Ascending aorta (tissue), 2 donors: Measurements from ENCODE around the gene HLA-C. TPM values are rescaled to one million over a fixed set of nuclear protein-coding genes. Genes with fewer than 3 reads are reported as not detected.

Experiments used
- DNase-seq, 2 donors: peaks; one replicate each; pipeline ENCODE4 v3.0.0-alpha.2; 2019; ENCODE audit warnings: low spot score in 2 of 2
- H3K27ac ChIP-seq, 2 donors: fragments of 200-600 bp; sonication (generic); one replicate each; pipeline ENCODE4 v1.5.1; 2016 to 2017; ENCODE audit warnings: mild to moderate bottlenecking in 1 of 2
- H3K27me3 ChIP-seq: fragments of 200-600 bp; sonication (generic); one replicate; pipeline ENCODE4 v1.5.1; 2017
- H3K36me3 ChIP-seq, 2 donors: fragments of 200-600 bp; sonication (generic); one replicate each; pipeline ENCODE4 v1.5.1; 2016
- H3K4me1 ChIP-seq, 2 donors: fragments of 200-600 bp; sonication (generic); one replicate each; pipeline ENCODE4 v1.5.1; 2016 to 2017; ENCODE audit warnings: mild to moderate bottlenecking in 1 of 2
- H3K4me3 ChIP-seq, 2 donors: fragments of 200-600 bp; sonication (generic); one replicate each; pipeline ENCODE4 v1.5.1; 2016 to 2017; ENCODE audit warnings: mild to moderate bottlenecking in 1 of 2
- H3K9me3 ChIP-seq, 2 donors: fragments of 200-600 bp; sonication (generic); one replicate each; pipeline ENCODE4 v1.5.1; 2016
- CTCF ChIP-seq, 3 experiments: fragments of 200-600 bp in 2 of 3; fragments of 450-650 bp in 1 of 3; sonication (generic) in 2 of 3; IDR thresholded peaks; one replicate each; pipeline ENCODE4 v1.5.1; 2016 to 2019; ENCODE audit warnings: antibody characterized with exemption in 3 of 3, mild to moderate bottlenecking in 1 of 3, moderate library complexity in 1 of 3
- intact Hi-C: fragments of 100-400 bp; cut with DNase I; formaldehyde crosslinking; loops from one replicate; pipeline ENCODE4 v1.15.1; 2023
- total RNA-seq: library from RNA; depleted of rRNA; stranded (reverse); fragments of >200 nt; gene quantifications from one replicate; pipeline ENCODE4 v1.1.0, GENCODE V29; 2016

Gene HLA-C
- total RNA-seq, 1 donor from 2014 or later, result 921 TPM

DNA sequence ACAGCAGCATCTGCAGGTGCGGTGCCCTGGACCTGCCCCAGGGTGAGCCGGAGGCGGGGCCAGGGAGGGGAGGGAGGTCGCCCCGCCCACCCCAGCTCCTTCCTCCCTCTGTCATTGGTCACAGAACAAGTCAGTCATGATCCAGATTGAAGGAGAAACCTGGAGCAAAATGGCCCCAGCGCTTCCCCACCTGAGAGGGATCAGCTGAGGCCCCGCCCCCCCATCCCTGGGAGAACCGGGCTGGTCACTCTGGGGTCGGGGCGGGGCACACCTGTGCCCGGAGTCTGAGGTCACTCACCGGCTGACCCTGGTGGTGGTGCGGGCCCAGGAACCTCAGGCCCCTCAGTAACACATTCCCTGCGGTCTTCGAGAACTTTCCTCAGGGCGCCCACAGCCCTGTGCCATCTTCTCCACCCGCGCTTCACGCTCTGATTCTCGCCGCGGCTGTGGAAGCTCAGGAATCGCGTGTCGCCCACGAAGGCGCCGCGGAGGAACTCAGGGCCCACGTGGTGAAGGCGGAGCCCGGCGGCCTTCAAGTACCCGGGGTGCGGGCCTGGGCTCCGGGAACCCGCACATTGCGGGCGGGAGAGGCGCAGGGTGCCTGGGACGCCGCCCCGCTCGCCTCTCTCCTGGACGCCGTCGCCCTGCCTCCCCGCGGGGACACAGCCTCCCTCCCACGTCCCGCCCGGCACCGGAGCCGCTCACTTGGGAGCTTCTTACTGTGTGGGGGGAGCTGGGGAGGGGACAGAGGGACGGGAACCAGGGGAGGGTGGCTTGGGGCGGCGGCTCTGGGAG lies 36.4 kb upstream of the HLA-C start:
- Histone ChIP-seq H3K36me3 (no peaks in the 10 kb centered on the region), H3K9me3 (no peaks in the 10 kb centered on the region), H3K4me3 (peak overlapping the region; percentile 45 to 47), H3K27me3 (no peaks in the 10 kb centered on the region), H3K4me1 (no peaks in the 10 kb centered on the region), H3K27ac (no peak overlapping the region)
- peak in 1 of 2 donors; percentile 63 for DNase-seq
- TF ChIP-seq CTCF (IDR thresholded peaks at IDR 0.05), result no peak
- intact Hi-C loops, result no loop called here

GRCh38 chr6:31307669-31308049 lies 35.8 kb upstream of the HLA-C start:
- Histone ChIP-seq H3K27ac (no peak overlapping the region), H3K9me3 (no peaks in the 10 kb centered on the region), H3K27me3 (no peaks in the 10 kb centered on the region), H3K4me3 (no peak overlapping the region), H3K4me1 (no peaks in the 10 kb centered on the region), H3K36me3 (no peaks in the 10 kb centered on the region)
- intact Hi-C loops, result no loop called here
- no peak for TF ChIP-seq CTCF (IDR thresholded peaks at IDR 0.05)
- DNase-seq, result no peak

- Histone ChIP-seq H3K4me1 (no peaks in the 10 kb centered on the region), H3K9me3 (no peaks in the 10 kb centered on the region), H3K27me3 (no peaks in the 10 kb centered on the region), H3K36me3 (no peaks in the 10 kb centered on the region), H3K4me3 (no peak overlapping the region), H3K27ac (no peak overlapping the region)
- intact Hi-C loops, result no loop called here
- DNase-seq, result no peak
- TF ChIP-seq CTCF (IDR thresholded peaks at IDR 0.05), result no peak
Observed at GRCh38 chr6:31305703-31306219, 33.9 kb upstream of the HLA-C start.

GRCh38 chr6:31304683-31305082 lies 32.8 kb upstream of the HLA-C start:
- Histone ChIP-seq H3K36me3 (no peaks in the 10 kb centered on the region), H3K9me3 (no peaks in the 10 kb centered on the region), H3K4me1 (no peaks in the 10 kb centered on the region), H3K27me3 (no peaks in the 10 kb centered on the region), H3K27ac (no peak overlapping the region), H3K4me3 (no peak overlapping the region)
- TF ChIP-seq CTCF (IDR thresholded peaks at IDR 0.05), result no peak
- intact Hi-C loops, result no loop called here
- DNase-seq, result no peak

GRCh38 chr6:31300797-31301196 lies 28.9 kb upstream of the HLA-C start:
- no peaks in the 10 kb centered on the region for H3K9me3 ChIP-seq
- intact Hi-C loops, result no loop called here
- H3K4me1 ChIP-seq, result no peaks in the 10 kb centered on the region
- no peaks in the 10 kb centered on the region for H3K27me3 ChIP-seq
- H3K4me3 ChIP-seq, result no peak overlapping the region
- no peak for TF ChIP-seq CTCF (IDR thresholded peaks at IDR 0.05)
- H3K27ac ChIP-seq, result no peak overlapping the region
- no peak for DNase-seq
- H3K36me3 ChIP-seq, result no peaks in the 10 kb centered on the region
